Measurements from ENCODE around the gene AMMECR1L. TPM values are rescaled to one million over a fixed set of nuclear protein-coding genes. Genes with fewer than 3 reads are reported as not detected.

AMMECR1L gene
- total RNA-seq, 1 experiment from 2014 or later, result 19.1 TPM

DNA sequence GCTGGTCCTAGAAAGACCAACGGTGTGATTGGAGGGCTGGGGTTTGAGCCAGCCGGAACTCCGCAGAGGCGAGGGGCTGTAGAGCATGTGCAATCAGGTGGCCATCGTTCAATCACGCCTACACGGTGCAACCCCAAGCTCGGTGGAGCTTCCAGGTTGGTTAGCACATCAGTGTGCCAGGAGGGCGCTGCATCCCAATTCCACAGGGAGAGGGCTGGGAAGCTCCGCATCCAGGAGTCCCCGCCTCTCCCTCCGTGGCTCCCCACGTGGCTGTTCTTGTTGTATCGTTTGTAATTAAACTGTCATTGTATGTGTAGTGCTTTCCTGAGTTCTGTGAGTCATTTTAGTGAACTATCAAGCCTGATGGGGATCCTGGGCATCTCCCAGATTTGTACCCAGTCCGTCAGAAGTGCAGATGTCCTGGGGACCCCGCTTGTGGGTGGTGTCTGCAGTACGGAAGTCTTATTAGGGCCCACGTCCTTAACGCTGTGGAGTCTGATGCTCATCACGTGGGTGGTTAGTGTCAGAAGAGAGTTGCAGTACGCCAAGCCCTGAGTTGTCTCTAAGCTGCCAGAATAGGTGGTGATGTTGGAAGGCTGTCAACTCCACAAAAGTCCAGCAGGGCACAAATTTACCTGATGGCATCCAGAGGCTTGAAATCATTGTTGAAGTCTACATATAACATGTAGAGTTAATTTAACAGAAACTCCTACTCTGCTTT lies 20.6 kb upstream of the AMMECR1L start:
- BruUV-seq (replicated peaks), result no TSS peak
- TF ChIP-seq POLR2A (IDR thresholded peaks at IDR 0.05; ENCODE audit: borderline replicate concordance, extremely low read depth, insufficient read depth, insufficient read length) (no peak), CEBPB (IDR thresholded peaks at IDR 0.05; ENCODE audit: low read depth) (no peak), SP1 (IDR thresholded peaks at IDR 0.05; ENCODE audit: low read depth) (no peak)
- TF ChIP-seq, protein P1, sequence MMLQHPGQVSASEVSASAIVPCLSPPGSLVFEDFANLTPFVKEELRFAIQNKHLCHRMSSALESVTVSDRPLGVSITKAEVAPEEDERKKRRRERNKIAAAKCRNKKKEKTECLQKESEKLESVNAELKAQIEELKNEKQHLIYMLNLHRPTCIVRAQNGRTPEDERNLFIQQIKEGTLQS (IDR thresholded peaks at IDR 0.05), result no peak
- TF ChIP-seq, protein P2, sequence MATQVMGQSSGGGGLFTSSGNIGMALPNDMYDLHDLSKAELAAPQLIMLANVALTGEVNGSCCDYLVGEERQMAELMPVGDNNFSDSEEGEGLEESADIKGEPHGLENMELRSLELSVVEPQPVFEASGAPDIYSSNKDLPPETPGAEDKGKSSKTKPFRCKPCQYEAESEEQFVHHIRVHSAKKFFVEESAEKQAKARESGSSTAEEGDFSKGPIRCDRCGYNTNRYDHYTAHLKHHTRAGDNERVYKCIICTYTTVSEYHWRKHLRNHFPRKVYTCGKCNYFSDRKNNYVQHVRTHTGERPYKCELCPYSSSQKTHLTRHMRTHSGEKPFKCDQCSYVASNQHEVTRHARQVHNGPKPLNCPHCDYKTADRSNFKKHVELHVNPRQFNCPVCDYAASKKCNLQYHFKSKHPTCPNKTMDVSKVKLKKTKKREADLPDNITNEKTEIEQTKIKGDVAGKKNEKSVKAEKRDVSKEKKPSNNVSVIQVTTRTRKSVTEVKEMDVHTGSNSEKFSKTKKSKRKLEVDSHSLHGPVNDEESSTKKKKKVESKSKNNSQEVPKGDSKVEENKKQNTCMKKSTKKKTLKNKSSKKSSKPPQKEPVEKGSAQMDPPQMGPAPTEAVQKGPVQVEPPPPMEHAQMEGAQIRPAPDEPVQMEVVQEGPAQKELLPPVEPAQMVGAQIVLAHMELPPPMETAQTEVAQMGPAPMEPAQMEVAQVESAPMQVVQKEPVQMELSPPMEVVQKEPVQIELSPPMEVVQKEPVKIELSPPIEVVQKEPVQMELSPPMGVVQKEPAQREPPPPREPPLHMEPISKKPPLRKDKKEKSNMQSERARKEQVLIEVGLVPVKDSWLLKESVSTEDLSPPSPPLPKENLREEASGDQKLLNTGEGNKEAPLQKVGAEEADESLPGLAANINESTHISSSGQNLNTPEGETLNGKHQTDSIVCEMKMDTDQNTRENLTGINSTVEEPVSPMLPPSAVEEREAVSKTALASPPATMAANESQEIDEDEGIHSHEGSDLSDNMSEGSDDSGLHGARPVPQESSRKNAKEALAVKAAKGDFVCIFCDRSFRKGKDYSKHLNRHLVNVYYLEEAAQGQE (IDR thresholded peaks at IDR 0.05; ENCODE audit: low read depth), result no peak
- RAD21 ChIA-PET (ENCODE audit: low non-redundant PET in 1 of 2, low total read pairs in 2 of 2, uncharacterized antibody in 2 of 2, unreplicated experiment in 2 of 2), result no interaction called here
- H3K27me3 ChIP-seq (ENCODE audit: insufficient read depth, low read length), result no peaks in the 10 kb centered on the region
- H3K79me2 ChIP-seq (ENCODE audit: insufficient read depth, low read length), result no peaks in the 10 kb centered on the region
- H3K4me1 ChIP-seq (ENCODE audit: control insufficient read depth in 1 of 2, insufficient read depth in 2 of 2, low read length in 2 of 2), result no peaks in the 10 kb centered on the region; a peak in 1 of 4 replicates
- H3K9me2 ChIP-seq (ENCODE audit: insufficient read depth), result no peaks in the 10 kb centered on the region
- POLR2A ChIA-PET, result no interaction called here
- peak overlapping the region; percentile 45 for H2AFZ ChIP-seq (ENCODE audit: low read depth, low read length, poor library complexity, severe bottlenecking)
- no peak overlapping the region for H3K4me3 ChIP-seq (replicated peaks in 1 of 2; ENCODE audit: low read depth in 1 of 2, low read length in 2 of 2)
- ATAC-seq (peak; percentile 62), DNase-seq (ENCODE audit: low read depth, low spot score) (no peak)
- H4K20me1 ChIP-seq (ENCODE audit: insufficient read depth), result no peaks in the 10 kb centered on the region
- H3K27ac ChIP-seq (ENCODE audit: low read depth, low read length), result no peak overlapping the region
- H3K9ac ChIP-seq (ENCODE audit: low read length), result no peak overlapping the region
- CTCF ChIA-PET, result no interaction called here
- no peak overlapping the region for H3K4me2 ChIP-seq (ENCODE audit: low read length)
- H3K9me3 ChIP-seq (ENCODE audit: control insufficient read depth in 1 of 2, insufficient read depth in 1 of 2, low read depth in 1 of 2, low read length in 2 of 2), result no peaks in the 10 kb centered on the region
- intact Hi-C loops (cut with micrococcal nuclease), result no loop called here
- H3K36me3 ChIP-seq (ENCODE audit: control insufficient read depth in 1 of 2, insufficient read depth in 2 of 2, low read length in 2 of 2), result no peaks in the 10 kb centered on the region

All from HCT116 (cell line).